ENCODE results near the gene SCYL1.
"Not testable (repeated sequence)": the region's sequence is repeated elsewhere in the genome, so short reads cannot be mapped to it uniquely, and the experiment has no call there.

Gene SCYL1

DNA sequence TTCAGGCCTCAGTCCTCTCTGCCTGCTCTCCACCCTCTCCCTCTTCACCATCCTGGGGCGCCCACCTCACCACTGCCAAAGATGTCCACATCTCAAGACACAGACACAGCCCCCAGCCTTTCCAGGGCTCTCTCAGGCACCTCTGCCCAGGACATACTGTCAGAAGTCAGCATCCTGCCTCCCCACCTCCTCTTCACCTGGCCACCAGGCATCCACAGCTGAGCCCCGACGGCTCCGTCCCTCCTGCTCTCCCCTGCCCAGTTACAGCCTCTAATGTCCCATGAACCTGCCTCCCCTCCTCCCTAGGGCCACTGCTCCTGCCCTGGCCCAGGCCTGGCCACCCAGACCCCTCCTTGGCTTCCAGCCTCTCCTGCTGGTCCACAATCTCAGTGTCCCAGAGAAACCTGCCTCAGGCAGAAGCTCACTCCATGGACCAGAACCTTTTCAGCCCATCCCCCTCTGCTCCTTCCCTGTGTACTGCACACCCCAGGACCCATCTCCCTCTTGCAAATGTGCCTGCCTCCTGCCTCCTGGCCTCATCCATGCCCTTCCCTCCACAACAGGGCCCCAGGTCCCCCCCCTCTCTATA, 30.1 kb downstream of the SCYL1 start:
- DNase-seq (ENCODE audit: insufficient read length, low spot score) (no peak), FAIRE-seq (no peak)
- TF ChIP-seq POLR2A (IDR thresholded peaks at IDR 0.05; ENCODE audit: low read depth, low read length) = no peak

DNA sequence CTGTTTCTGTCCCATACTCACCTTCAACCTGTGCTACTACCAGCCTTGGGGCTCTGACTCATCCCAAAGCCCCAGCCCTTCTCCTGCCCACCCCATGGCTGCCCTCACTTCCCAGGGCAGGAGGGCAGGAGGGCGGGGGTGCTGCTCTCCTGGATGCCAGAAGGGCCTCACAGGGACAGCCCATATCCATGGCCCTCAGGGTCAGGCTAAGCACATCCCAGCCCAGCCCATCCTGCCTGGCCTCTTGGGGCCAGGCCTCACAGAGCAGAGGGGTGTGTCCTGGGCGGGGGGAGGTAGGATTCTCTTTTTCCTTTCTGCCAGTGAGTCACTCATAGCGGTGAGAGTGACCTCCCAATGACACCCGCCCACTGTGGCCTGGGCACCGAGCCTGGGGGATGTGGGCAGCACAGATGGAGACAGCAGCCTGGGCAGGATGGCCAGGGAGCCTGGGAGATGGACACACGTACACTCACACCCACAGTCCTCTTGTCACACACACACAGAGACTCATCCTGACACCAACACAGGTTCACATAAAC, 30.9 kb downstream of the SCYL1 start:
- DNase-seq (ENCODE audit: insufficient read length, low spot score) (peak; percentile 92), FAIRE-seq (peak; percentile 53)
- peak; percentile 41; the same call in 1 of the 2 replicates for TF ChIP-seq POLR2A (IDR thresholded peaks at IDR 0.05; ENCODE audit: low read depth, low read length)

DNA sequence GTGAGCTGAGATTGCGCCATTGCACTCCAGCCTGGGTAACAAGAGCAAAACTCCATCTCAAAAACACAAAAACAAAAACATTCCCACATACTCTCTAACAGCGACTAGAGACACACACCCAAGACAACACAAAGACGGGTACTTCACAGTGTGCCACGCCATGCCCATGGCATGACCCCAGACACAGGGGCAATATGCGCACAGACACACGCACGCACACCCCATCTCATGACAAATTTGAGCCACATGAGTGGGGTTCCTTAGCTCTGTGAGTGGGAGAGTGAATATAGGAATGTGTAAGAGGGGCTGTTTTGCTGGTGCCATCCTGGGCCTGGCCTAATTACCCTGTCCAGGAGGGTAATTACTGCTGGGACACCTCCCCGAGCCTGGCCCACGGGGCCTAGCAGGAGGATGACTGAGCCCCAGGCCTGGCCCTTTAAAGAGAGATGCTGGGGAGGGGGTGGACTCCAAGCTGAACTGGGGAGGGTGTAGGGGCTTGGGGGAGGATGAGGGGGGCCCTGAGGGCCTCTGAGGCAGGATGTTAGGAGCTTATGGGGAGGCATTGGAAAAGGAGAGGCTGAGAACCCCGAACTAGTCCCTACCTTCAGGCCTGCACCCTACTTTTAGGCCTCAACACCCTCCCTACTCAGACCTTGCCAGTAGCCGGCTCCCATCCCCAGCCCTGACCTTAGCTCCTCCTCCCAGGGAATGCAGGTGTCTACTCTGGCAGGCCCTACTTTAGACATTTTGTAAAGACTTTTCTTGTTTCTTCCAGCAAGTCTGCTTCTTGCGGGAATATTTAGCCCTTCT, 31.8 kb downstream of the SCYL1 start:
- no peak for DNase-seq (ENCODE audit: insufficient read length, low spot score)
- TF ChIP-seq POLR2A (IDR thresholded peaks at IDR 0.05; ENCODE audit: low read depth, low read length) = no peak
- no peak for FAIRE-seq

DNA sequence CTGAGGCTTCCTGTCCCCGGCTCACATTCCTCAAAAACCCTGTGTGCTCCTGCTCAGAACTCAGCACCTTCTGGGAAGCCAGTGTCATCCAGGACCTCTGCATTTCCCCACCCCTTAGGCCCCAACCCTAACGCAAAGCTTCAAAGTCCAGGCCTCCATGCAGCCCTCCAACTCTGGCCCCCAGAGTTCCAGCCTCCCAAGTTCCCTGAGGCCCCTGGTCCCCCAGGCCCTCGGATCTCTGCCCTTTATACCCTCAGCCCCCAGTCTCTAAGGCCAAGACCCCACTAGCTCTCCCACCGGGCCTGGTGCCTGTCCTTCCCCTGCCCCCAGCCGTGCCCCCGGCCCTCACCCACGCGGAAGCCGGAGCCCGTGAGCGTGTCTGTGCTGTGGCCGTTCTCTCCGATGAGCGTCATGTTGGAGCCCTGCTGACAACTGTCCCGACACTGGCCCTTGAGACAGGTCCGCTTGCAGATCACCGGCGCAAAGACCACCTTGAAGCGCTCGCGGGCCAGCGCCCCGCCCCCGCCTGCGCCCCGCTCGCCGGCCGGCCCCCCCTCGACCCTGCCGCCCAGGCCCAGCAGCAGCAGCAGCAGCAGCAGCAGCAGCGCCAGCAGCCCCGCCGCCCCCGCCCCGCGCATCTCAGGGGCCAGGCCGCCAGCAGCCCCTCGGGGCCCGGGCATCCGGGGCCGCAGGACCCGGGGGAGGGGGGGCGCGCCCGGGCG, 32.6 kb downstream of the SCYL1 start:
- DNase-seq (ENCODE audit: insufficient read length, low spot score) (no peak), FAIRE-seq (no peak)
- no peak for TF ChIP-seq POLR2A (IDR thresholded peaks at IDR 0.05; ENCODE audit: low read depth, low read length)

DNA sequence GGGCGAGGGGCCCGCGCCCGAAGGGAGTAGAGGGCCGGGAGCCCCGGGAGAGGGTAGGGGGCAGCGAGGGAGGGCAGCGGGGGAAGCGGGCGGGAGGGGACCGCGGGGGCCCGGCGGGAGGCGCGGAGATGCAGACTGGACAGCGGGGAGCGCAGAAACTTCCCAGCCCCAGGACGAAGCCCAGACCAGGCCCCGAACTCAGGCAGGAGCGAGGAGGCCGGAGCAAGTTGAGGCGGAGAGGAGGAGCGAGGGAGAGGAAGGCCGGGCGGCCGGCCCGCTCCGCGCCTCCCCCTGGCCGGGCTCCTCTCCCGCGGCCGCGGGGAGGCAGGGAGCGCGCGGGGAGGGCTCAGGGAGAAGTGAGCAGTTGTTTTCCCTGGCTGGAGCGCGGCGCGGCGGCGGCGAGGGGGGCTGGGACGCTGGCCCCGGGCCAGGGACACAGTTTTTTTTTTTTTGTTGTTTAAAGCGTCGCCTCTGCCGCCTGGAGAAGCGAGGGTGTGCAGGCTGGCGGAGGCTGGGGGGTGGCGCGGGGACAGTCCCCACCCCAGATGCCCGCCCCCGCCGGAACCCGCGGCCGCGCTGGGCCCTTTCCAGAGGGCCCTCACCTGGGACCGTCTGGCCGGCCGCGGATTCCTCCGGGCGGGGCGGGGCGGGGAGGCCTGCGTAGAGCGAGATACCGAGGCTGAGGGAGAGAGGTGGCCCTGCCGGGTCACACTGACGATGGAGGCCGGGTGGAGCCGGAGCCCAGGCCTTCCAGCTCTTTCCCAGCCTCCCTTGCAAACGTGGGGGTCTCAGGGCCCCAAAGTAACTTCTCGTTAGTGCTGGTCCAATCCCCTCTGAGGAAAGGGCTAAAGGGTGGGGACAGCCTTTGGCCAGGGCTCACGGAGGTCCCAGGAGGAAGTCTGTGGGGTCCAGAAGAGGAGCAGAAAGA, 33.4 kb downstream of the SCYL1 start, which contains the start of gene LTBP3:
Gene LTBP3 (minus strand): TSS at position 358 of the 928 bp plus-strand sequence. CDS start 400 bp downstream, outside the sequence.
- FAIRE-seq (no peak), DNase-seq (ENCODE audit: insufficient read length, low spot score) (no peak)
- TF ChIP-seq POLR2A (IDR thresholded peaks at IDR 0.05; ENCODE audit: low read depth, low read length) = peak; percentile 53

DNA sequence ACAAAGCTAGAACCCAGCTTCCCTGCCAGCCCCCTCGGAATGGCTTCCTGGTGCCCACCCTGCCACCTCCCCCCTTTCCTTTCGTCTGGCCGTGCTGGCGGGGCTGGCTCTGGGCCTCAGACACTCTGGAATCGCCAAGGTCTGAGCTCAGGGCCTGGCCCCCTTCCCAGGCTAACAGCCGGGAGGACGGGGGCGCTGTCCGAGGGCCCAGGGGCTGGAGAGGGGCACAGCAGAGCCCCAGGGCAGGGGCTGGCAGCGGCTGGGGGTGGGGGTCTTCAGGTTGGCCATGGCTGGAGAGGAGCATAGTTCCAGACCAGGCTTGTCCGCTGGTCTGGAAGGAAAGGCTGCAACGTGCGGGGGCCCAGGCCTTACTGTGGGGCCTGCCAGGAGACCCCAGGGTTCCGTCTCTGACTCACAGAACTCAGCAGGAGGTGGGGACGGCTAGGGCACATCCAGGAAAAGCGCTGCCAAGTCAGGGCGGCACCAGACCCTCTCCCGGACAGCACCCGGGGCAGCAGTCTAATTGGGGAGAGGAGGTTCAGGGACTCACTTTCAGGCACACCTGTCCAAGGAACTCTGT, 34.1 kb downstream of the SCYL1 start:
- TF ChIP-seq POLR2A (IDR thresholded peaks at IDR 0.05; ENCODE audit: low read depth, low read length) = peak; percentile 39; the same call in 1 of the 2 replicates
- DNase-seq (ENCODE audit: insufficient read length, low spot score) = no peak
- FAIRE-seq = no peak

DNA sequence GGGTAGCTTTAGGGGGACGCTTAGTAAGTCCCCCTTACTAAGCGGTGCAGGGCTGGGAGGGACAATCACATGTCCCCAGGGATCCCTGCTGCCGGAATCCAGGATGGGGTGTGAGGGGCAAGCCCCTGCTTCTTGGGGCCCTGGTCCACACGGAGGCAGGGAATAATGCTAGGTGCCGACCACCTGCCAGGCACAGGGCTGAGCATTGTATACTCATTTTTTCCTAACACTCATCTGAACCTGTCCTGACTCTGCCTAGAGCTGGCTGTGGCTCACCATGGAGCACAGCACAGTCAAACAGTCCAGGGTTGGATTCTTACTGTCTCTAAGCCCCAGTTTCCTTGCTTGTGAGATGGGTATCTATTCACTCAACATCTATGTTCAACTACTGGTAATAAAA, 34.7 kb downstream of the SCYL1 start:
- no peak for FAIRE-seq
- TF ChIP-seq POLR2A (IDR thresholded peaks at IDR 0.05; ENCODE audit: low read depth, low read length) = no peak
- no peak for DNase-seq (ENCODE audit: insufficient read length, low spot score)

DNA sequence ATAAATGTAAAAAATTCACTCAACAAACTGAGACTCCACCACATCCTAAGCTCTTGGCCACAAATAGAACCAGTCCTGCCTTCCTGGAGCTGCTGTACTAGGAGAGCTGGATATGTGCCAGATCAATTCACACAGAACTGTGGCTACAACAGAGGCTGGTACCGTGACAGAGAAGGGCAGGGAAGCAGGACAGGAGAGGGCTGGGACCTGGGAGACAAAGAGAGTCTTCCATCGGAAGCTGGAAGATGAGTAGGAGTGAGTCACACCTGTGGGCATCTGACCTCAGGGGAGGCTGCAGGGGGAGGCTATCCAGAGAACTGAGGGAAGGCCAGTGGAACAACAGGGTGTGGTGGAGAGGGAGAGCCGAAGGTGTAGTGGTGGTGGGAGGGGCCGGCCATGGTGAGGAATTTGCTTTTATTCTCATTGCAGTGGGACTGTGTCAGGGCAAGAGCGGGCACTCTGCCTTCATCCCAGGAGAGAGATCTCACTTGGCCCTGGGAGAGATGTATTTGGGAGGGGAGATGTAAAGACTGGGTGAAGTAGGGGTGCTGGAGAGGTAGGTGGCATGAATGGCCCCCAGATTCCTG, 35.2 kb downstream of the SCYL1 start:
- FAIRE-seq = no peak
- peak; percentile 90 for DNase-seq (ENCODE audit: insufficient read length, low spot score)
- no peak for TF ChIP-seq POLR2A (IDR thresholded peaks at IDR 0.05; ENCODE audit: low read depth, low read length)

DNA sequence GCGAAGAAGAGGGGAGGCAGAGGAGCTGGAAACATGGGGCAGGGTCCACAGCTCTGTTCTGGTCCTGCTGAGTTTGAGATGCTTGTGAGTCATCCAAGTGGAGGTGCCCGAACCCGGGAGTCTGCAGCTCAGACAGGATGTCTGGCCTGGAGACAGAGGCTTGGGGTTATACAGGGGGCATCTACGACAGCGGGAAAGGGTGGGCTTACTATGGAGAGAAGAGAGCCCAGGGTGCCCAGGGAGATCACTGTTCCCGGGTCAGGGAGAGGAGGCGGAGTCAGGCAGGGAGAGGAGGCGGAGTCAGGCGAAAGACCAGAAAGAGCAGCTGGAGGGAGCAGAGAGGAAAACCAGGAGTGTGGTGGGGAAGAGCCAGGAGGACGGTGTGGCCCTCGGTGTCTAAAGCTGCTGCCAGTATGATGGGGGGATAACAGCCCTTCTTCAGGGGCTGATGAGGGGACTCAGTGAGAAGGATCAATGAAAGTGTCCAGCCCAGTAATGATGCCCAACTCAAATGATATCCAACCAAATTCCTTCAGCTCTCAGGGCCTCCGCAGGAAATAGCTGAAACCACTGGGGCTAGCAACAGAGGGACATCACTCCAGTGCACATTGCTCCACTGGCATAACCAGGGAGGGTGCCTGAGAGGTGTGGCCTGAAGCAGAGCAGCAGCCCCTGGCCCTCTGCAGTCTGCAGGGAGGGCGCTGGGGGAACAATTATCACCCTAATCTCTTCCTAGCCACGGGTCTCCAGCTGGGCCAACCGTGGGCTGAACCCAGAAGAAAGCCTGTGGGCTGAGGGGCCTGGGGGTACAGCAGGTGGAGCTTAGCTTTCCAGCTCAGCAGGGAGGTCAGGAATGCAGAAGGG, 35.9 kb downstream of the SCYL1 start:
- FAIRE-seq (no peak), DNase-seq (ENCODE audit: insufficient read length, low spot score) (no peak)
- TF ChIP-seq POLR2A (IDR thresholded peaks at IDR 0.05; ENCODE audit: low read depth, low read length) = peak; percentile 63

DNA sequence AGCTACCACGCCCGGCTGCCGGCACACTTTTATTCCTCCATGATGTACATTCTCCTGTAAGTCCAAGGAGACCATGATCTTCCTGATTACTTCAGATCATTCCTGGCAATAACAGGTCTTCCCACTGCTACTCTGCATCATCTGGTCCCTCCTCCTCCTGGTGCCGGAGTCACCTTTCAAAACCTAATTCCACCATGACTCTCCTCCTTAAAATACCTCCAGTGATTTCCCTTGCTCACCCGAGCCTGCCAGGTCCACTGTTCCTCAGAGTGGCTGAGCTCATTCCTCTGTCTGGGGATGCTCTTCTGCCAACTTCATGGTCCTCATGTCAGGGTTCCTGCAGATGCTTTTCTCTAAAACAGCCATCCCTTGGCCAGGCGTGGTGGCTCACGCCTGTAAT, 37.1 kb downstream of the SCYL1 start:
- DNase-seq (ENCODE audit: insufficient read length, low spot score) (no peak), FAIRE-seq (no peak)
- TF ChIP-seq POLR2A (IDR thresholded peaks at IDR 0.05; ENCODE audit: low read depth, low read length) = no peak

DNA sequence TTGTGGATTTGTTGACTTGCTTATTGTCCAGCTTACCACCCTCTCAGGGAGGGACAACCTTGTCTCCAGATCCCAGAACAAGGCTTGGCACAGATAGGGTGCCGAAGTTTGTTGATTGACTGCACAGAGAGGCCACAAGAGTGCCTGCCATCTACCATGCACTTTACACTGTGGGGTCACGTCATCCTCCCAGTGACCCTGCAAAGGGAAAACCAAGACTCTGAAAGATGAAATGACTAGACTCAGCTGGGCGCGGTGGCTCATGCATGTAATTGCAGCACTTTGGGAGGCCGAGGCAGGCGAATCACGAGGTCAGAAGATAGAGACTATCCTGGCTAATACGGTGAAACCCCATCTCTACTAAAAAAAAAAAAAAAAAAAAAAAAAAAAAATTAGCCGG, 37.9 kb downstream of the SCYL1 start:
- DNase-seq (ENCODE audit: insufficient read length, low spot score) = no peak
- no peak for TF ChIP-seq POLR2A (IDR thresholded peaks at IDR 0.05; ENCODE audit: low read depth, low read length)

DNA sequence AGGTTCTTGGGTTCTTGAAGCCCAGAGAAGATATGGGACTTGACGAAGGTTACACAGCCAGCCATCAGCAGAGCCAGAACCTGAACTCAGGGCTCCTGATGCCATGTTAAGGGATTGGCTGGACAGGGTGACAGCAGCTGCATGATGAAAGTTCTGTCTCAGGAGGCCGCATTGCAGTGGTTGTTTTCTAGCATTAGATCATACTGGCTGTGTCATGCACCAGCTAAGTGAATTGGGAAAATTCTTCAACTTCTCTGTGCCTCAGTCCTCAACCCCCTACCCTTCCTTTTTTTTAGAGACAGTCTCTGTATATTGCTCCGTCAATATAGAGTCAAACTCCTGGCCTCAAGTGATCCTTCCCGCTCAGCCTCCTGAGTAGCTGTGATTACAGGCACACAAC, 38.7 kb downstream of the SCYL1 start:
- TF ChIP-seq POLR2A (IDR thresholded peaks at IDR 0.05; ENCODE audit: low read depth, low read length) = no peak
- FAIRE-seq = no peak
- DNase-seq (ENCODE audit: insufficient read length, low spot score) = no peak

More for the DNA sequence above, 37.9 kb downstream of the SCYL1 start:
- FAIRE-seq = no peak

DNA sequence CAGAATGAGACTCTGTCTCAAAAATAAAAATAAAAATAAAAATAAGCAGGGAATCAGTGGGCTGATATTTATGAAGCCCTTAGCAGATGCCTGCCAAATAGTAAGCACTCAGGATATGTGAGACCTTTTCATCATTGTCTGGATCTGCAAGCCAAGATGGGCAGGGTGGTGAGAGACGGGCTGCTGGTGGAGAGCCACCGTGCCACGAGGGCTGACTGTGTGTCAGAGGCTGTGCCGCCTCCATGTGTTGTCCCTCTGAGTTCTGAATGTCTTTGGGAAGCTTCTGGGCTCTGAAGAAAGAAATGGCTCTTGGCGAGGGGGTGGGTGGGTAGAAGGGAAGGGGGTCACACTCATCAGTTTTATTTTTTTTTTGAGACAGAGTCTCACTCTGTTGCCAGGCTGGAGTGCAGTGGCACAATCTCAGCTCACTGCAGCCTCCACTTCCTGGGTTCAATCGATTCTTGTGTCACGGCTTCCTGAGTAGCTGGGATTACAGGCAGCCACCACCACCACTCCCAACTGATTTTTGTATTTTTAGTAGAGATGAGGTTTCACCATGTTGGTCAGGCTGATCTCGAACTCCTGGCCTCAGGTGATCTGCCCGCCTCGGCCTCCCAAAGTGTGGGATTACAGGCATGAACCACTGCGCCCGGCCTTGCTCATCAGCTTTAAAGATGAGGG, 40.1 kb downstream of the SCYL1 start:
- FAIRE-seq; DNase-seq (ENCODE audit: insufficient read length, low spot score): not testable (repeated sequence)

Measured in H54 (cell line).